ENCODE data around the gene GATA5.

Gene GATA5

GRCh38 chr20:62451156-62451767 lies 24.5 kb downstream of the GATA5 start:
- no peaks in the 10 kb centered on the region for H3K9me3 ChIP-seq (ENCODE audit: insufficient read depth, low read length)
- H3K27me3 ChIP-seq (ENCODE audit: low read length) = no peaks in the 10 kb centered on the region
- no peak overlapping the region for H3K9ac ChIP-seq (ENCODE audit: low read length)
- no peak overlapping the region for H2AFZ ChIP-seq (ENCODE audit: low read depth, low read length, severe bottlenecking)
- no peak overlapping the region for H3K27ac ChIP-seq (ENCODE audit: low read depth, low read length)
- no peaks in the 10 kb centered on the region for H4K20me1 ChIP-seq (ENCODE audit: low read depth, low read length)
- H3K9me2 ChIP-seq (replicated peaks; ENCODE audit: insufficient read depth, low read length) = no peaks in the 10 kb centered on the region
- no peaks in the 10 kb centered on the region for H3K36me3 ChIP-seq (ENCODE audit: low read length)
- no peaks in the 10 kb centered on the region for H3K79me2 ChIP-seq (ENCODE audit: insufficient read depth, low read length)
- no peaks in the 10 kb centered on the region for H3F3A ChIP-seq (ENCODE audit: insufficient read depth)
- no peak overlapping the region for H3K4me3 ChIP-seq (ENCODE audit: insufficient read depth, low read length, poor library complexity, severe bottlenecking)
- no peak overlapping the region for H3K4me2 ChIP-seq (ENCODE audit: low read depth, low read length, poor library complexity, severe bottlenecking)
- TF ChIP-seq EZH2phosphoT487 (conservative IDR thresholded peaks at IDR 0.05; ENCODE audit: low read length) = no peak
- TF ChIP-seq CTCF (IDR thresholded peaks at IDR 0.05; ENCODE audit: insufficient read depth, low read length, poor library complexity, severe bottlenecking) = no peak

DNA sequence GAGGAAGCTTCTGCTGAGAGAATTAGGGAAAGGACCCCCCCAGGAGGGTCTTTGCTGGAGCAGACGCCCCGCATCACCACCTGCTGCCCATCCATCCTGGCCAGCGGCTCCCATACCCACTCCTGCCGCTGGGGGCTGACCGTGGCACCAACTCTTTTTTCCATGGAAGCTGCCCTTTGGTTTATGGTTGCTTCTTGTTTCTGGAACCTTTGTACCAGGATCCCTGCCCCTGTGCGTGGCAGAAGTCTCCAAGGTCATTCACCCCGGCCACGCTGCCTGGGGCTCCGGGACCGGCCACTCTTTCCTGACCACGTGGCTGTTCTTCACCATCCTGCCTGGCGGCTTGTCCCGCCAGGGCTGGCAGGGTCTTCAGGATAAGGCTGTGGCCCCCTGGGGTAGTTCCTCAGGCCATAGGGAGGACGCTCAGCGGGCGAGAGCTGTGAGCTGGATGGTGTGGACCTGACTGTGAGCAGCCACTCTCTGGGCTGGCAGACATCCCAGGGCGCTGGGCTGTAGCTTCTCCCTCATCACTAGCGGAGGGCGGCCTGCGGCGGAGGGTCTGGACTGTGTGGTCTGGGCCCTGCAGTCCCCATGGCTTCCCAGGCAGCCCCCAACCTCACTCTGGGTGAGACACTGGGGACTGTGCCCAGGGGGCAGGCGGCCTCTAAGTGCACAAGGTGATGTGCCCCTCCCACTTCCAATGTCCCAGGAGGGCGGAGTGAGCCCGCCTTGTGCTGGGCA lies 25.7 kb downstream of the GATA5 start:
- H3K4me3 ChIP-seq (ENCODE audit: insufficient read depth, low read length, poor library complexity, severe bottlenecking) = no peak overlapping the region
- H3K27ac ChIP-seq (ENCODE audit: low read depth, low read length) = no peak overlapping the region
- H3K27me3 ChIP-seq (ENCODE audit: low read length) = no peaks in the 10 kb centered on the region
- H3K79me2 ChIP-seq (ENCODE audit: insufficient read depth, low read length) = no peaks in the 10 kb centered on the region
- H3F3A ChIP-seq (ENCODE audit: insufficient read depth) = no peaks in the 10 kb centered on the region
- H3K9me3 ChIP-seq (ENCODE audit: insufficient read depth, low read length) = no peaks in the 10 kb centered on the region
- TF ChIP-seq CTCF (IDR thresholded peaks at IDR 0.05; ENCODE audit: insufficient read depth, low read length, poor library complexity, severe bottlenecking) (no peak), EZH2phosphoT487 (conservative IDR thresholded peaks at IDR 0.05; ENCODE audit: low read length) (no peak)
- H3K4me2 ChIP-seq (ENCODE audit: low read depth, low read length, poor library complexity, severe bottlenecking) = no peak overlapping the region
- no peaks in the 10 kb centered on the region for H4K20me1 ChIP-seq (ENCODE audit: low read depth, low read length)
- no peaks in the 10 kb centered on the region for H3K36me3 ChIP-seq (ENCODE audit: low read length)
- no peak overlapping the region for H2AFZ ChIP-seq (ENCODE audit: low read depth, low read length, severe bottlenecking)
- H3K9me2 ChIP-seq (replicated peaks; ENCODE audit: insufficient read depth, low read length) = no peaks in the 10 kb centered on the region
- H3K9ac ChIP-seq (ENCODE audit: low read length) = no peak overlapping the region

DNA sequence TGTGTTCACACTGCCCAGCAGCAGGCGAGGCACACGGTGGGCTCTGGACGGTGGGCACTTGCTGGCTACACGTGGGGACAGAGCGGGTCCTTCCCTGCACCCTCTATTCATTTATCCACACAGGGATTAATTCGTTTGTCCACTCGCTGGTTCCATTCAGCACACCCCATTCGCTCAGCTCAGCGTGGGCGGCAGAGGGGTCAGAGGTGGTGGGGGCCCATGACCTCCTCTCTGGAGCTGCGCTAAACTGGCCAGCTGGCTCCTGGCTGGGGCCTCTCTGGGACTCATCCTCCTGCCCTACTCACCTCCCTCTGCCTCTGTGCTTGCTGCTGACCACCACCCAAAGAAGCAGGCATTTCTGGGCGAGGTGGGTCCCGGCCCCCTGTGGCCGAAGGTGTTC lies 27.0 kb downstream of the GATA5 start:
- H3F3A ChIP-seq (ENCODE audit: insufficient read depth) = no peaks in the 10 kb centered on the region
- no peaks in the 10 kb centered on the region for H3K36me3 ChIP-seq (ENCODE audit: low read length)
- H2AFZ ChIP-seq (ENCODE audit: low read depth, low read length, severe bottlenecking) = no peak overlapping the region
- H3K27ac ChIP-seq (ENCODE audit: low read depth, low read length) = no peak overlapping the region
- H3K4me2 ChIP-seq (ENCODE audit: low read depth, low read length, poor library complexity, severe bottlenecking) = no peak overlapping the region
- H3K9ac ChIP-seq (ENCODE audit: low read length) = no peak overlapping the region
- no peaks in the 10 kb centered on the region for H4K20me1 ChIP-seq (ENCODE audit: low read depth, low read length)
- TF ChIP-seq CTCF (IDR thresholded peaks at IDR 0.05; ENCODE audit: insufficient read depth, low read length, poor library complexity, severe bottlenecking) (no peak), EZH2phosphoT487 (conservative IDR thresholded peaks at IDR 0.05; ENCODE audit: low read length) (no peak)
- no peaks in the 10 kb centered on the region for H3K9me2 ChIP-seq (replicated peaks; ENCODE audit: insufficient read depth, low read length)
- no peaks in the 10 kb centered on the region for H3K27me3 ChIP-seq (ENCODE audit: low read length)
- no peaks in the 10 kb centered on the region for H3K79me2 ChIP-seq (ENCODE audit: insufficient read depth, low read length)
- no peak overlapping the region for H3K4me3 ChIP-seq (ENCODE audit: insufficient read depth, low read length, poor library complexity, severe bottlenecking)
- H3K9me3 ChIP-seq (ENCODE audit: insufficient read depth, low read length) = no peaks in the 10 kb centered on the region

All from SU-DHL-6 (cell line).